Stimulated activated CD4-positive, alpha-beta T cell treated with anti-CD3 and anti-CD28 coated beads, Interleukin-4, amount 100 ng/mL, for 24 hours (primary cell): ENCODE results near the gene MSL2.
"Not testable (repeated sequence)": the region's sequence is repeated elsewhere in the genome, so short reads cannot be mapped to it uniquely, and the experiment has no call there.

Experiments used
- DNase-seq: peaks from one replicate; pipeline ENCODE4 v3.0.0-alpha.2; 2020

The MSL2 gene

GRCh38 chr3:136141291-136141785 is 54.8 kb downstream of the MSL2 start:
- no peak for DNase-seq

GRCh38 chr3:136136454-136136853 is 59.7 kb downstream of the MSL2 start:
- DNase-seq, result no peak

- no peak for DNase-seq
Measured at GRCh38 chr3:136135039-136135802, 60.9 kb downstream of the MSL2 start.

- no peak for DNase-seq
Measured at GRCh38 chr3:136134091-136134490, 62.0 kb downstream of the MSL2 start.

- not testable (repeated sequence) for DNase-seq
Measured at GRCh38 chr3:136131647-136132046, 64.5 kb downstream of the MSL2 start.

GRCh38 chr3:136122006-136122405 is 74.1 kb downstream of the MSL2 start:
- DNase-seq, result no peak

GRCh38 chr3:136120373-136121348 is 75.5 kb downstream of the MSL2 start:
- DNase-seq, result no peak

- not testable (repeated sequence) for DNase-seq
Measured at GRCh38 chr3:136119783-136120182, 76.4 kb downstream of the MSL2 start.

GRCh38 chr3:136119332-136119731 is 76.8 kb downstream of the MSL2 start:
- not testable (repeated sequence) for DNase-seq

- DNase-seq, result no peak
Measured at GRCh38 chr3:136114421-136114820, 81.7 kb downstream of the MSL2 start.

- no peak for DNase-seq
Measured at GRCh38 chr3:136110481-136110880, 85.7 kb downstream of the MSL2 start.

GRCh38 chr3:136109499-136109898 is 86.6 kb downstream of the MSL2 start:
- no peak for DNase-seq

- DNase-seq, result no peak
Measured at GRCh38 chr3:136106101-136106500, 90.0 kb downstream of the MSL2 start.

GRCh38 chr3:136105044-136105443 is 91.1 kb downstream of the MSL2 start:
- DNase-seq, result no peak
